Epithelial cell of esophagus (primary cell): ENCODE results near the gene ZNF628.
"Not testable (repeated sequence)": the region's sequence is repeated elsewhere in the genome, so short reads cannot be mapped to it uniquely, and the experiment has no call there.

Source experiments
- DNase-seq: peaks from one replicate; pipeline ENCODE4 v3.0.0; 2010; ENCODE audit warnings: low read depth
- H3K4me3 ChIP-seq: 2 replicates; pipeline ENCODE4 v1.5.1; 2011; ENCODE audit warnings: mild to moderate bottlenecking, low read length, control low read depth
- TF ChIP-seq, protein P1 (sequence below): IDR thresholded peaks from 2 replicates; pipeline ENCODE4 v1.5.1; 2011; ENCODE audit warnings: low read depth, mild to moderate bottlenecking, low read length, control low read depth, inconsistent platforms; ENCODE audit not compliant: insufficient read depth; ENCODE audit errors: missing control alignments

The ZNF628 gene

DNA sequence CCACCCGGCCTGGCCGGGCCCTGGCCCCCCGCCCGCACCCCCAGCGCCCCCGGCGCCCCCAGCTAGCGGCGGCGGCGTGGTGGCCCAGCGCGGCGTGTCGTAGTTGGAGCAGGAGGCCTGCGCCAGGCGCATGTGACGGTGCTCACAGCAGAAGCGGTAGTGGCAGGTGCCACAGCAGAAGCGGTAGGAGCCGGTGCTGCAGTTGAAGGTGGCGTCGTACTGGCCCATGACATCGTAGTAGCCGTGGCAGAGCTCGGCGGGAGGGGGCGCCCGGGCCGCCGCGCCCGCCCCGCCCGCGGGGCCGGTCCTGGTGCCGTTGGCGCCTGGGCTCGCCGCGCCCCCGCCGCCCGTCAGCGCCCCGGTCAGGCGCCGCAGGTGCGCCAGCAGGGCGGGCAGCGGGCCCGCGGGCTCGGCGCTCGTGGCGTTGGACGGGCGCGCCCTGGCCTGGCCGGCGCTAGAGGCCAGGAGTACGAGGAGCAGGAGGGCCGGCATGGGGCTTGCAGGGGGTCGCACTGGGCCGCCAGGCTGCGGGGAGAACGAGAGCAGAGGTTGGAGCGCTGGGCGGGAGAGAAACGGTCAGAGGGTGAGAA, 34.0 kb upstream of the ZNF628 start:
- DNase-seq = no peak
- TF ChIP-seq, protein P1, sequence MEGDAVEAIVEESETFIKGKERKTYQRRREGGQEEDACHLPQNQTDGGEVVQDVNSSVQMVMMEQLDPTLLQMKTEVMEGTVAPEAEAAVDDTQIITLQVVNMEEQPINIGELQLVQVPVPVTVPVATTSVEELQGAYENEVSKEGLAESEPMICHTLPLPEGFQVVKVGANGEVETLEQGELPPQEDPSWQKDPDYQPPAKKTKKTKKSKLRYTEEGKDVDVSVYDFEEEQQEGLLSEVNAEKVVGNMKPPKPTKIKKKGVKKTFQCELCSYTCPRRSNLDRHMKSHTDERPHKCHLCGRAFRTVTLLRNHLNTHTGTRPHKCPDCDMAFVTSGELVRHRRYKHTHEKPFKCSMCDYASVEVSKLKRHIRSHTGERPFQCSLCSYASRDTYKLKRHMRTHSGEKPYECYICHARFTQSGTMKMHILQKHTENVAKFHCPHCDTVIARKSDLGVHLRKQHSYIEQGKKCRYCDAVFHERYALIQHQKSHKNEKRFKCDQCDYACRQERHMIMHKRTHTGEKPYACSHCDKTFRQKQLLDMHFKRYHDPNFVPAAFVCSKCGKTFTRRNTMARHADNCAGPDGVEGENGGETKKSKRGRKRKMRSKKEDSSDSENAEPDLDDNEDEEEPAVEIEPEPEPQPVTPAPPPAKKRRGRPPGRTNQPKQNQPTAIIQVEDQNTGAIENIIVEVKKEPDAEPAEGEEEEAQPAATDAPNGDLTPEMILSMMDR = no peak
- H3K4me3 ChIP-seq = no peak overlapping the region

DNA sequence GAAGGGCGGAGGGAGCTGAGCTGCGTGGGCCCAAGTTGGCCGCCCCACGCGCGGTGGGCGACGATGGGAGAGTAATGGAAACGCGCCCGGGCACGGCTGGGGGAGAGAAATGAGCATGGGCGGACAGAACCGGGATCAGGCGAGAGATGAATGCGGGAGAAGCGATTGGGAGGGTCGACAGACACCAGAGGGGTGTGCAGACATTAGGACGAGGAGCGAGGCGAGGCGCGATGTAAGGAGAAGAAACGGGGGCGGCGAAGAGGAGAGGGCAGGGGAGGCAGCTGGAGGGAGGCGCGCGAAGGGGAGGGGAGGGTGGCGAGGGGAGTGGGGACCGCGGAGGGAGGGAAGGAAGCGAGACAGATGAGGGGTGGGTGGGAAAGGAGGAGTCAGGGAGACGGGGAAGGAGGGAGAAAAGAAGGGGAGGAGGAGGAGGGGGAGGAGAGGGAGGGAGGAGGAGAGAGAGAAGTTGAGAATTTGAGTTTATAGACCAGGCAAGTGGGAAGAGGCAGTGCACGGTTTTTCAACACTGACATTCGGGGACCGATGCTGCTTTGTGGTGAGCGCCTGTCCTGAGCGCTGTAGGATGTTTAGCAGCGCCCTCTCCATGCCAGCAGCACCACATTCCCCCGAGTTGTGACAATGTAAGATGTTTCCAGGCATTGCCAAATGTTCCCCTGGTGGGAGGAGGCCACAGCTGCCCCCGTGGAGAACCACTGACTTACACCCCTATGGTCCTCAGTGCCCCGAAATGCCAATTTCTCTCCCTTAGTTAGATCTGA, 33.2 kb upstream of the ZNF628 start, which contains the start of gene SHISA7:
SHISA7 (minus strand) TSS at position 256 of the 779 bp plus-strand sequence. CDS start 437 bp downstream, outside the sequence.
- no peak within 1 kb of the TSS for H3K4me3 ChIP-seq
- TF ChIP-seq, protein P1 = no peak
- no peak for DNase-seq

DNA sequence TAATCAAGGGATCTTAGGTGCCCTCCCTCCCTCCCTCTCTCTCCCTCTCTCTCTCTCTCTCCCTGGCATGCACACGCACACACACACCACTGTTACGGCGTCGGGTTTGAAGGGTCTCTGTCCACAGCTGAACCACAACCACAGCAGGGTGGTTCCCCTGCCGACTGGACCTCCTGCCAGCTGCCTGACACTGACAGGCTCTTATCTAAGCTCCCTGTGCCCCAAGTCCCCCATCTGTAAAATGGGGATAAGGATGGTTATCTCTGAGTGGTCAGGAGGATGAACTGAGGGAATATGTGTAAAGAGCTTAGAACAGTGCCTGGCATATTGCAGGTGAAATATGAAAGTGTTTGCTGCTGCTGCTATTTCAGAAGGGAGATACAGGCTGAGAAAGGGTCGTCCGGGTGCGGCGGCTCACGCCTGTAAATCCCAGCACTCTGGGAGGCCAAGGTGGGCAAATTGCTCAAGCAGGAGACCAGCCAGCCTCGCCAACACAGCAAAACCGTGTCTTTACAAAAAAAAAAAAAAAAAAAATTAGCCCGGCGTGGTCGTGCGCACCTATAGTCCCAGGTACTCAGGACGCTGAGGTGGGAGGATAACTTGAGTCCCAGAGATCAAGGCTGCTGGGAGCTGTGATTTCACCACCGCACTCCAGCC, 32.5 kb upstream of the ZNF628 start:
- DNase-seq = no peak
- no peak overlapping the region for H3K4me3 ChIP-seq
- TF ChIP-seq, protein P1 = no peak

DNA sequence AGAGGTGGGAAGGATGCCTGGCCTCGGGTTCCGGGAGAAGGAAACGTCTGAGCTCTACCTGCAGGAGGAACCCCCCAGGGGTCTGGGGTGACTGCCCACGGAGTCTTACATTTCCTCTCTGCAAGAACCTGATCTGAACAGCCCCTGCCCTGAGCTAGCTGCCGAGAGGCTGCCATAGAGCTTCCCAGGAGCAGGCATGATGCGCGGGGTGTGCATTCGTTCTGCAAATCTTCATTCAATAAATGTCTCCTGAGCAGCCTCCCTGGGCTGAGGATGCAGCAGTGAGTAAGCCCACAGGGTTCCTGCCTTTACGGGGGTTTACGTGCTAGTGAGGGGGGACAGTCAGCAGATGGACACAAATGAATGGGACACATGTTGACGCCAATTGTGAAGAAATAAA, 31.8 kb upstream of the ZNF628 start:
- TF ChIP-seq, protein P1 = no peak

DNA sequence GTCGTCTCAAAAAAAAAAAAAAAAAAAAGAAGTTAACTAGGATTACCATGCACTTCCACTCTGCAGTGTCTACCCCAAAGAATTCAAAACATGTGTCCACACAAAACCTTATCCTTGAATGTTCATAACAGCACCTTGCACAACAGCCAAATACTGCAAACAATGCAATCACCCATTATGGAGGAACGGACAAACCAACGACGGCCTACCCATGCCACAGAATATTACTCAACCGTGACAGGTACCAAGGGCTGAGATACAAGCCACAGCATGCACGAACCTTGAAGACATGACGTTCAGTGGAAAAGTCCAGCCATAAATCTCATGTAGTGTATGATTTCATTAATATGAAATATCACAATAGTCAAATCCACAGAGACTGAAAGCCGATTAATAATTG, 30.4 kb upstream of the ZNF628 start:
- no peak overlapping the region for H3K4me3 ChIP-seq
- peak; percentile 98 for DNase-seq
- TF ChIP-seq, protein P1 = no peak

More for the DNA sequence above, 31.8 kb upstream of the ZNF628 start:
- DNase-seq = no peak
- no peak overlapping the region for H3K4me3 ChIP-seq

DNA sequence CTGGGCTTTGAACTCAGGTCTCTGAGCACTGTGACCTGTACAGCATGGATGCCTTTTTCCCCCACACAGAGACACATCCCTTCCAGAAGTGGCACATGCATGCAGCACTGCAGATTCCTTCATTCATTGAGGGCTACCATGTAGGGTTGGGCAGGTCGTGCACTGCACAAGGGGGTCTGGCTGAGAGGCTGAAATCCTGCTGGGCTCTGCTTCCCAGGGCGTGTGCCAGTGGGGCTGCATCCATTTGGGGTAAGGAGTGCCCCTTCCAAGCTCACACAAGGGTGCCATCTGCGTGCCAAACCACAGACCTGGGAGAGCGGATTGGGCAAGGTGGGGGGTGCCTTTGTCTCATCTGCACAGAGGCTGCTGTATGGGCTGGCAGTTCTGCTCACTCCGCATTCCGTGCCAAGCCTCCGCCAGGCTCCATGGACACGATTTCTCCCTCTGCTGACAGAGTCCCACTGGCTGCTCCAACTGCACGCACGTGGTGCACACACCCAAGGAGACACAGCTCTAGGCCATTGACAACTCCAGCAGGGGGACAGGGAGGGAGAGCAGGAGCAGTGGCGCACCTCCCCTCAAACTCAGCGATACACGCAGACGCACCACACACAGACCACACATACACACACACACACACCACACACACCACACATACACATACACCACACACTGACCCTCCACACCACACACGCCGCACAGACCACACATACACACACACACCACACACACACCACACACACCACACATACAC, 28.8 kb upstream of the ZNF628 start:
- peak; percentile 82 for DNase-seq

DNA sequence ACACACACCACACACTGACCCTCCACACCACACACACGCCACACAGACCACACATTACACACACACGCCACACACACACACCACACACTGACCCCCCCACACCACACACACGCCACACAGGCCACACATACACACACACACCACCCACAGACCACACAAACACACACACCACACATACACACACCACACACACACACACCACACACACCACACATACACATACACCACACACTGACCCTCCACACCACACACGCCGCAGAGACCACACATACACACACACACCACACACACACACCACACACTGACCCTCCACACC, 28.3 kb upstream of the ZNF628 start:
- H3K4me3 ChIP-seq, DNase-seq: not testable (repeated sequence)

More for the DNA sequence above, 28.8 kb upstream of the ZNF628 start:
- TF ChIP-seq, protein P1 = peak; percentile 24
- H3K4me3 ChIP-seq = no peak overlapping the region
